Stimulated activated CD4-positive, alpha-beta T cell treated with anti-CD3 and anti-CD28 coated beads, Interleukin-2, amount 100 ng/mL, for 24 hours (primary cell): ENCODE results near the gene RBM14.
"Not testable (repeated sequence)": the region's sequence is repeated elsewhere in the genome, so short reads cannot be mapped to it uniquely, and the experiment has no call there.

Experiments
- DNase-seq, 2 donors: peaks; one replicate each; pipeline ENCODE4 v3.0.0-alpha.2; 2020

Gene RBM14

GRCh38 chr11:66616379-66617154 lies at the start of gene RBM14:
RBM14 (plus strand) TSS chr11:66616630; CDS start chr11:66616721, 91 bp downstream.
- DNase-seq = peak; percentile 97 to 98

GRCh38 chr11:66567787-66568123 lies 48.7 kb upstream of the RBM14 start:
- DNase-seq = no peak

GRCh38 chr11:66568124-66568916 lies 48.1 kb upstream of the RBM14 start, which contains the start of gene CTSF:
CTSF (minus strand) TSS chr11:66568606; CDS start chr11:66568486, 120 bp downstream.
- DNase-seq = peak; percentile 76 to 80

GRCh38 chr11:66569076-66569475 lies 47.4 kb upstream of the RBM14 start:
- DNase-seq = no peak

GRCh38 chr11:66570079-66570849 lies 46.2 kb upstream of the RBM14 start:
- no peak for DNase-seq

- DNase-seq = no peak
Observed at GRCh38 chr11:66570850-66571180, 45.6 kb upstream of the RBM14 start.

- DNase-seq = peak; percentile 88 to 92
Observed at GRCh38 chr11:66579017-66579606, 37.3 kb upstream of the RBM14 start.

- no peak for DNase-seq
Observed at GRCh38 chr11:66580803-66581202, 35.6 kb upstream of the RBM14 start.

- DNase-seq = no peak
Observed at GRCh38 chr11:66581261-66581660, 35.2 kb upstream of the RBM14 start.

GRCh38 chr11:66582565-66583147 lies 33.8 kb upstream of the RBM14 start:
- DNase-seq = not testable (repeated sequence)

- not testable (repeated sequence) for DNase-seq
Observed at GRCh38 chr11:66585447-66585846, 31.0 kb upstream of the RBM14 start.

GRCh38 chr11:66586136-66586535 lies 30.3 kb upstream of the RBM14 start:
- no peak for DNase-seq

GRCh38 chr11:66589315-66589714 lies 27.1 kb upstream of the RBM14 start:
- DNase-seq = not testable (repeated sequence)

GRCh38 chr11:66589996-66590675 lies 26.3 kb upstream of the RBM14 start:
- no peak for DNase-seq

- DNase-seq = no peak
Observed at GRCh38 chr11:66591175-66591574, 25.3 kb upstream of the RBM14 start.

- peak; percentile 99 for DNase-seq
Observed at GRCh38 chr11:66592457-66593302, 23.8 kb upstream of the RBM14 start, which contains the start of the genes CCDC87 and CCS. CCDC87 (minus strand) TSS chr11:66593063; CDS start chr11:66593015, 48 bp downstream. CCS (plus strand) TSS chr11:66593185; CDS start chr11:66593262, 77 bp downstream.

- DNase-seq = no peak
Observed at GRCh38 chr11:66593303-66593635, 23.2 kb upstream of the RBM14 start.

GRCh38 chr11:66593650-66594049 lies 22.8 kb upstream of the RBM14 start:
- DNase-seq = no peak

- DNase-seq = no peak
Observed at GRCh38 chr11:66595245-66595904, 21.1 kb upstream of the RBM14 start.

- DNase-seq = no peak
Observed at GRCh38 chr11:66598993-66599392, 17.4 kb upstream of the RBM14 start.
